Tibial nerve (tissue), 3 donors: ENCODE results near the gene P2RX7.

Source experiments
- POLR2A ChIP-seq, 2 donors: fragments of 450-650 bp; IDR thresholded peaks; one replicate each; pipeline ENCODE4 v1.6.1; 2017; ENCODE audit warnings: antibody characterized with exemption in 2 of 2, mild to moderate bottlenecking in 2 of 2, moderate library complexity in 2 of 2
- TF ChIP-seq, protein P1 (sequence below), 5 experiments: fragments of 200-600 bp in 3 of 5; fragments of 450-650 bp in 2 of 5; sonication (generic) in 3 of 5; IDR thresholded peaks; one replicate each; pipeline ENCODE4 v1.5.1; 2016 to 2019; ENCODE audit warnings: antibody characterized with exemption in 5 of 5, mild to moderate bottlenecking in 3 of 5, moderate library complexity in 2 of 5

- TF ChIP-seq, protein P1, sequence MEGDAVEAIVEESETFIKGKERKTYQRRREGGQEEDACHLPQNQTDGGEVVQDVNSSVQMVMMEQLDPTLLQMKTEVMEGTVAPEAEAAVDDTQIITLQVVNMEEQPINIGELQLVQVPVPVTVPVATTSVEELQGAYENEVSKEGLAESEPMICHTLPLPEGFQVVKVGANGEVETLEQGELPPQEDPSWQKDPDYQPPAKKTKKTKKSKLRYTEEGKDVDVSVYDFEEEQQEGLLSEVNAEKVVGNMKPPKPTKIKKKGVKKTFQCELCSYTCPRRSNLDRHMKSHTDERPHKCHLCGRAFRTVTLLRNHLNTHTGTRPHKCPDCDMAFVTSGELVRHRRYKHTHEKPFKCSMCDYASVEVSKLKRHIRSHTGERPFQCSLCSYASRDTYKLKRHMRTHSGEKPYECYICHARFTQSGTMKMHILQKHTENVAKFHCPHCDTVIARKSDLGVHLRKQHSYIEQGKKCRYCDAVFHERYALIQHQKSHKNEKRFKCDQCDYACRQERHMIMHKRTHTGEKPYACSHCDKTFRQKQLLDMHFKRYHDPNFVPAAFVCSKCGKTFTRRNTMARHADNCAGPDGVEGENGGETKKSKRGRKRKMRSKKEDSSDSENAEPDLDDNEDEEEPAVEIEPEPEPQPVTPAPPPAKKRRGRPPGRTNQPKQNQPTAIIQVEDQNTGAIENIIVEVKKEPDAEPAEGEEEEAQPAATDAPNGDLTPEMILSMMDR (IDR thresholded peaks at IDR 0.05) = no peak
- TF ChIP-seq POLR2A (IDR thresholded peaks at IDR 0.05) = no peak
Observed at GRCh38 chr12:121116318-121117225, 16.1 kb upstream of the P2RX7 start.
